GM10266 (cell line): Measurements from ENCODE around the gene CD47.

Experiments
- DNase-seq: peaks from one replicate; pipeline ENCODE4 v3.0.0; 2012; ENCODE audit errors: extremely low spot score
- TF ChIP-seq, protein P1 (sequence below): IDR thresholded peaks from 2 replicates; pipeline ENCODE4 v1.5.1; 2012; ENCODE audit warnings: mild to moderate bottlenecking, low read depth; ENCODE audit not compliant: control insufficient read depth, insufficient read depth; ENCODE audit errors: missing control alignments

The CD47 gene

GRCh38 chr3:108006881-108007331, 83.9 kb downstream of the CD47 start:
- DNase-seq: no peak
- TF ChIP-seq, protein P1, sequence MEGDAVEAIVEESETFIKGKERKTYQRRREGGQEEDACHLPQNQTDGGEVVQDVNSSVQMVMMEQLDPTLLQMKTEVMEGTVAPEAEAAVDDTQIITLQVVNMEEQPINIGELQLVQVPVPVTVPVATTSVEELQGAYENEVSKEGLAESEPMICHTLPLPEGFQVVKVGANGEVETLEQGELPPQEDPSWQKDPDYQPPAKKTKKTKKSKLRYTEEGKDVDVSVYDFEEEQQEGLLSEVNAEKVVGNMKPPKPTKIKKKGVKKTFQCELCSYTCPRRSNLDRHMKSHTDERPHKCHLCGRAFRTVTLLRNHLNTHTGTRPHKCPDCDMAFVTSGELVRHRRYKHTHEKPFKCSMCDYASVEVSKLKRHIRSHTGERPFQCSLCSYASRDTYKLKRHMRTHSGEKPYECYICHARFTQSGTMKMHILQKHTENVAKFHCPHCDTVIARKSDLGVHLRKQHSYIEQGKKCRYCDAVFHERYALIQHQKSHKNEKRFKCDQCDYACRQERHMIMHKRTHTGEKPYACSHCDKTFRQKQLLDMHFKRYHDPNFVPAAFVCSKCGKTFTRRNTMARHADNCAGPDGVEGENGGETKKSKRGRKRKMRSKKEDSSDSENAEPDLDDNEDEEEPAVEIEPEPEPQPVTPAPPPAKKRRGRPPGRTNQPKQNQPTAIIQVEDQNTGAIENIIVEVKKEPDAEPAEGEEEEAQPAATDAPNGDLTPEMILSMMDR: no peak

GRCh38 chr3:108006077-108006771, 84.6 kb downstream of the CD47 start:
- TF ChIP-seq, protein P1: no peak
- no peak for DNase-seq

- TF ChIP-seq, protein P1: no peak
- no peak for DNase-seq
Measured at GRCh38 chr3:108004647-108005046, 86.2 kb downstream of the CD47 start.

DNA sequence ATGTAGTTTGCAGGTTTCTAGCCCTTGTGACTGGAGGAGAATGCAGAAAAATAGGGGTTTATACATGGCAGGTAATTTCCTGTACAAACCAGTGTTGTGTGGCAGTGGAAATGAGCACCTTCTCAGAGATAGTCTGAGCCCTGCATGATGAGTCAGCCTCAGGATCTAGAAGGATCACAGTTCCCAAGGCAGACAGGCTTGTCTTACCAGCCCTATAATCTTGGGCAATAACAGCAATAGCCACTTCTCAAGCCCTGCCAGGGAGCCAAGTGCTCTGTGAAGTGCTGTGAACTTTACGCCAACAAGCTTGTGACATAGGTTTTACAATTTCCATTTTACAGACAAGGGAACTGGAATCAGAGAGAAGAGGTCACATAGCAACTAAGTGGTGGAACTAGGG, 89.4 kb downstream of the CD47 start:
- DNase-seq: no peak
- TF ChIP-seq, protein P1: no peak

DNA sequence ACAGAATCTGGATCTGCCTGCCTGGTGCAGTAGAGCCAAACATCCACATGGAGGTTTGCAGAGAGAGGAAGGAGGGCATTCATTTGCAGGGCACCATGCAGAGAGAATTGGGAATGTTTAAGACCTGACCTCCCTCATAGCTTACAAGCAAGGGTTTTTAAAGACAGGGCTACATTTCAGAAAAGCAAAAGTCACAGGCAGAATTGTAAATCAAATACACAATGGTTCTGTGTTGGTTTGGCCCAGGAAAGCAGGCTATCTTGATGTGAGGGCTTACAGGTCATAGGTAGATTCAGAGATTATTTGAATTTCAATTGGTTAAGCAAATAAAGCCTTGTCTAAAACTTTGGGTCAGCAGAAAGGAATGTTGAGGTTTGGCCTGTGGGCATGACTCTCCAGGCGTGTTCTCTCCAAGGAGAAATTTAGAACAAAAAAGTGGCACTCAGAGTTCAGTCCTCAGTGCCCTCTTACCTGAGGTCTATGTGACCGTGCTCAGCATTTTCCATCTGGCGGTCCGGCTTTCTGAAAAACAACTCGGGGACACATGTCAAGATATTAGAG, 91.5 kb downstream of the CD47 start:
- no peak for DNase-seq
- TF ChIP-seq, protein P1: no peak

- no peak for DNase-seq
Measured at GRCh38 chr3:107997671-107998070, 93.2 kb downstream of the CD47 start.

DNA sequence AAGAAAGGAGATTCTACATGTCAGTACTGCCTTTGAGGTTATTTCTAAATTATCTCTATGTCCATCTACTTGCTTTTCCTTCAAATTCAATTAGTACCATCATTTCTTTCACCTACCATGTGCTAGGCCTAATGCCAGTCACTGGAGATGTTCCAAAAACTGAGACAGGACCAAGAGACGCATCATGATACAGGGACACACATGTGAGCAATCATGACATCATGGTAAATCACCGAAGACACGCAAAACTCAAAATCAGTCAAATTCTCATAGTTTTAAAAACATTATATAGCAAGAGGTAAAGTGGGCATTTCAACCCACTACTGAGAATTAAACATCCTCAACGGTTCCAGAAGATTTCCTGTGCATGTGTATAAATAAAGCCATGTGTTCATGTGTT, 95.0 kb downstream of the CD47 start:
- TF ChIP-seq, protein P1: no peak
- DNase-seq: no peak

More at GRCh38 chr3:107997671-107998070, 93.2 kb downstream of the CD47 start:
- TF ChIP-seq, protein P1: no peak
